T-helper 2 cell treated with Interferon-gamma antibody and Interleukin-4, amounts not matched to agents 100 ng/mL and 5 ng/mL, for 36 hours (primary cell): ENCODE results near the gene OR5J2. TPM values are rescaled to one million over a fixed set of nuclear protein-coding genes. Genes with fewer than 3 reads are reported as not detected.
"Not testable (repeated sequence)": the region's sequence is repeated elsewhere in the genome, so short reads cannot be mapped to it uniquely, and the experiment has no call there.

ENCODE experiments used
- intact Hi-C: fragments of 100-400 bp; cut with micrococcal nuclease; formaldehyde crosslinking; loops from one replicate; pipeline ENCODE4 v1.15.1; 2023
- total RNA-seq: library from RNA; stranded (reverse); gene quantifications from 2 replicates; pipeline ENCODE4 v1.2.3, GENCODE V29; 2022

The OR5J2 gene
- not detected in 2 replicates for total RNA-seq

DNA sequence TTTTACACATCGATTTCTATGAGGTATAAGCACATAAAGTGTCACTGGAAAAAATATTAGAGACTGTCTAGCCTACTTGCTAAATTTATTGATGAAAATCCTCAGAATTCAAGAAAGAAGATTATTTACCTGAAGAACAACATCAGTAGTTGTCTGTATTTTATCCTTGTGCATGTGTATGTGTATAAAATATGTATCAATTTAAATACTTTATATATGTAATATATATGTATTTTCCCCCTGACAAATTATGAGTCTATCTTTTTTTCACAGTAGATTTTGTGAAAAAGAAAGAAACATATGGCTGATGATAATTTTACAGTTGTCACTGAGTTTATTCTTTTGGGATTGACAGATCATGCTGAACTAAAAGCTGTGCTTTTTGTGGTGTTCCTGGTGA, at the start of gene OR5J2:
Gene OR5J2 (plus strand): TSS at position 301 of the 400 bp plus-strand sequence. CDS start 0 bp downstream, at position 301.
- intact Hi-C loops: no loop called here

DNA sequence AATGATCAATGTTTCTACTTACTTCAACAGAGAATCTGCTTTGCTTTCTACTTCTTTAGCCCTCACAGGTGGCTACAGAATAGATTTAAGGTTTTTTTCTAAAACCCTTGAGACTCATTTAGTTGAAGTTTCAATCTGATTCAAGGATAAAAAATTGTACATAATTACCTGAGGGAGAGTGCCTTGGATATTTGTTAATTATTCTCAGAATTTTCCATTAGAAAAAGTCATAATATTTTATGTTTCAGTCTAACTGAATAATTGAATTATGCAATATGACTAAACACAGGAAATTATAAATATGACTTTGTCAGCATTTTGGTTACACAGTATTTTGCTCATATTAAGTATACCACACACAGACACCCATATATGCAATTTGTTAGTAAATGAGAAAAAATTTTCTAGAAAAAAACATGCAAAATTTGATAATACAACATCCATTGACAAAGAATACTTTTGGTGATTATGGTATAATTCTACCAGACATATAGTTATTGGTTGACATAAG, 36.2 kb upstream of the OR5J2 start, which contains the start of gene OR8J3:
Gene OR8J3 (minus strand): TSS at position 51 of the 511 bp plus-strand sequence. CDS start 2,483 bp downstream, outside the sequence.
- intact Hi-C loops: no loop called here

GRCh38 chr11:56143681-56144080, 32.7 kb upstream of the OR5J2 start:
- intact Hi-C loops: not testable (repeated sequence)

DNA sequence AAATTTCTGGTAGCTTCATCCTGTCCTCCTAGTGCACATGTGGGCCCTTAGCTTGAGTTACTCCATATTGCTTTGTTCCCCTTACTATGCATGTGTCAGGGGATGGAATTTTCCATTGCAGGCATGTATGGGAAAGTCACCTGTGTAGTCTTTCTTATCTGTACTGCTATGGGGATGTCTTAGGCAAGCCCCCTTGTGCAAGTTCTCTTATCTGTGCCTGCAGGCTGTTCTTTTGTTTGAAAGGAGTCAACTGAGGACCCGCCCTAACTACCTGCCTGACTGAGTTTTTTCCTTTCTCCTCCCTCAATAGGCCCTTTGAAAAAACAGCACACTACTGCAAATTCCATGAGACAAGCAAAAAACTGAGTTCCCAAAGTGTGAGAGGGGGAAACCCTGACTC, 25.0 kb upstream of the OR5J2 start:
- intact Hi-C loops: no loop called here

- intact Hi-C loops: no loop called here
Measured at GRCh38 chr11:56152333-56152732, 24.1 kb upstream of the OR5J2 start.

DNA sequence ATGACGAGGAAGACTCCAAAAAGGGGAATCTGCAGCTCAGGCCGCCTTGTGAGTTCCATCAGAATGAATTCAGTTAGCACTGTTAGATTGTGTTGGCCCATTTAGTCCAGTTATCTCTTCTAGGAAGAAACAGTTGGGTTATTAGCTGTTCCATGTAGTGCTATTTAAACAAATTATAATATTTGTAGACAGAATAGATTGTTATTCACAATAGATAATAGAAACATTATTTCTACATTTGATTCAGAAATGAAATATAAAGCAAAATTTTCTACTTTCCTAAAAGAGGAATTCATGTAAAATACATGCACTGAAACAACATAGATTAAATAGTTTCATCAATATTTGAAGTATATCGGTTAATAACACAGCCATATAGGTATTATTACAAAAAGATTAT, 16.2 kb upstream of the OR5J2 start, which contains the start of gene OR8K5:
Gene OR8K5 (minus strand): TSS at position 101 of the 400 bp plus-strand sequence. CDS start 0 bp downstream, at position 101.
- intact Hi-C loops: no loop called here

DNA sequence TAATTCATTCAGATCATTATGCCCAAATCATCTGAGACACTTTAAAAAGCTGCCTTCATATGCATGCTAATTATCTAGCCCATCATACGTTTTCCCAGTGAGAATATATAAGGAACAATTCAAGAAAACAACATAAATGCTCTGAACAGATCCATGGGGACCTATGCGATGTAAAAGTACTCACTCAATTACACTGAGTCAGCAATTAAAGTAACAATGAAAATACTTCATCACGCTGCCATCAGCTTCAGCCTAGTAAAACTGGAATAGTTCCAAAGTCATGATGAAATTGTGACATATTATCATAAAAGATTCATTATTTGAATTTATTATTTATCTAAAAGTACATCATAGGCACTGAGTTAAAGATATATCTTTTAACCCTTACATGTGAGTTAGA, 12.6 kb upstream of the OR5J2 start:
- intact Hi-C loops: no loop called here

DNA sequence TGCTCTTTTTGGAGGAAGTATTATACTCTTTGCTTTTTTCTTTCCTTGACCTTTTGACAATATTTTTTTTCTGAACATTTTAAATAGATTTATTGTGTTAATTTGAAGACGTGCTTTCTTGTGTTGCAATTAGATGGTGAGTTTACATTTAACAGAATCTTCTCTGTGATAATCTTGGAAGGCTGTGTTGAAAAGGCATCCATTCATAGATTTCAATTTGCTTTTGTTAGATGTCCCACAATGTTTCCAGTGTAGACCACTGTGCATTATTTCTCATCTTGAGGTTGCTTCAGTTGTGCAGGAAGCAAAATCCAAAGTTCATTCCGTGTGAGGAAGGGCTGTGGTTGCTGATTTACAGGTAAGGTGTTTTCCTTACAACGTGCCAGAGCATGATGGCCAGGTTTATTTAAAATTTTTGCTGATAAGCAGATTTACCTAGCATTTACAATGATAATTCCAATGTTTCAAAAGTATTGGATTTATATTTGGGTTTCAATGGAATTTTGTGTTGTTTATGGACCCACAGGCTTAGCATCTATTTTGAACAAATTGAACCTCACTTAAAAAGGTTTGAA, 4.1 kb upstream of the OR5J2 start:
- intact Hi-C loops: no loop called here

GRCh38 chr11:56183459-56183858, 7.0 kb downstream of the OR5J2 start:
- intact Hi-C loops: no loop called here

GRCh38 chr11:56188602-56189001, 12.2 kb downstream of the OR5J2 start:
- intact Hi-C loops: no loop called here

GRCh38 chr11:56196705-56197104, 20.3 kb downstream of the OR5J2 start:
- intact Hi-C loops: no loop called here

GRCh38 chr11:56197367-56197766, 20.9 kb downstream of the OR5J2 start:
- intact Hi-C loops: no loop called here

- intact Hi-C loops: no loop called here
Measured at GRCh38 chr11:56207790-56208189, 31.4 kb downstream of the OR5J2 start.

GRCh38 chr11:56214537-56214936, 38.1 kb downstream of the OR5J2 start:
- intact Hi-C loops: no loop called here

DNA sequence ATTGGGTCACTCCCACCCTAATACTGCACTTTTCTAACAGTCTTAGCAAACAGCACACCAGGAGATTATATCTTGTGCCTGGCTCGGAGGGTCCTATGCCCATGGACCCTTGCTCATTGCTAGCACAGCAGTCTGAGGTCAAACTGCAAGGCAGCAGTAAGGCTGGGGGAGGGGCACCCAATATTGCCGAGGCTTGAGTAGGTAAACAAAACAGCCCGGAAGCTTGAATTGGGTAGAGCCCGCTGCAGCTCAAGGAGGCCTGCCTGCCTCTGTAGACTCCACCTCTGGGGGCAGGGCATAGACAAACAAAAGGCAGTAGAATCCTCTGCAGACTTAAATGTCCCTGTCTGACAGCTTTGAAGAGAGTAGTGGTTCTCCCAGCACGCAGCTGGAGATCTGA, 43.3 kb downstream of the OR5J2 start:
- intact Hi-C loops: not testable (repeated sequence)

Other genes starting within 250 kb of the OR5J2 start
- gene OR5I1, start 240.2 kb upstream of the OR5J2 start, total RNA-seq: not detected in 2 replicates
- not detected in 2 replicates for gene OR10AG1, start 206.7 kb upstream of the OR5J2 start, total RNA-seq
- gene OR5F1, start 182.0 kb upstream of the OR5J2 start, total RNA-seq: not detected in 2 replicates
- gene OR5AS1, start 149.0 kb upstream of the OR5J2 start, total RNA-seq: not detected in 2 replicates
- not detected in 2 replicates for gene OR8I2, start 83.3 kb upstream of the OR5J2 start, total RNA-seq
- not detected in 2 replicates for gene OR8H2, start 72.9 kb upstream of the OR5J2 start, total RNA-seq
- not detected in 2 replicates for gene OR8H3, start 54.2 kb upstream of the OR5J2 start, total RNA-seq
- gene OR8J3, start 36.4 kb upstream of the OR5J2 start, total RNA-seq: not detected in 2 replicates
- gene OR8K5, start 16.3 kb upstream of the OR5J2 start, total RNA-seq: not detected in 2 replicates
- not detected in 2 replicates for gene OR5T2, start 57.6 kb downstream of the OR5J2 start, total RNA-seq
- gene OR5T3, start 75.6 kb downstream of the OR5J2 start, total RNA-seq: not detected in 2 replicates
- not detected in 2 replicates for gene OR5T1, start 97.5 kb downstream of the OR5J2 start, total RNA-seq
- gene OR8H1, start 115.6 kb downstream of the OR5J2 start, total RNA-seq: not detected in 2 replicates
- not detected in 2 replicates for gene OR8K3, start 138.5 kb downstream of the OR5J2 start, total RNA-seq
- gene OR8K1, start 169.4 kb downstream of the OR5J2 start, total RNA-seq: not detected in 2 replicates
- not detected in 2 replicates for gene OR8J1, start 177.7 kb downstream of the OR5J2 start, total RNA-seq
- gene OR8U1, start 199.0 kb downstream of the OR5J2 start, total RNA-seq: not detected in 2 replicates
- not detected in 2 replicates for gene OR5AL1, start 236.1 kb downstream of the OR5J2 start, total RNA-seq